AG20443 (cell line): ENCODE results near the gene ASIC1.

ENCODE experiments used
- DNase-seq: peaks from one replicate; pipeline ENCODE4 v3.0.0; 2012; ENCODE audit warnings: low spot score, mixed read lengths

ASIC1 gene

GRCh38 chr12:50041062-50041860 is 16.1 kb upstream of the ASIC1 start:
- no peak for DNase-seq

DNA sequence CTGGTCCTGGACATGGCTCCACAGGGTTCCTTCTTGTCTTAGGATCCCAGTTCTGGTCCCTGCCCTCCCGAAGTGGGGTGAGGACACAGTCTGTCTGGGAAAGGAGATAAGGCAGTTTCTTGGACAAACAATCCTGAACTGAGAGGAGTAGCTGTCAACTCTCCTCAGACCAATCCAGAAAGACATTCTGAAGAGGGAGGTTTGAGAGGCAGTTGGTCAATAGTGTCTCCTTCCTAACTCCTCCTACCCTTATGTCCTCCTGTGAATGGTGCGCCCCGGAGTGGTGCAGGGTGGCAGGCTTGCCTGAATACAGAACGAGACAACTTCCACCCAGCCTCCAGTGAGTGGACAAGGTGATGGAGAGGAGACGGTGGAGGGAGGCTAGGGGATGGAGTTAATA is 15.4 kb upstream of the ASIC1 start:
- no peak for DNase-seq

DNA sequence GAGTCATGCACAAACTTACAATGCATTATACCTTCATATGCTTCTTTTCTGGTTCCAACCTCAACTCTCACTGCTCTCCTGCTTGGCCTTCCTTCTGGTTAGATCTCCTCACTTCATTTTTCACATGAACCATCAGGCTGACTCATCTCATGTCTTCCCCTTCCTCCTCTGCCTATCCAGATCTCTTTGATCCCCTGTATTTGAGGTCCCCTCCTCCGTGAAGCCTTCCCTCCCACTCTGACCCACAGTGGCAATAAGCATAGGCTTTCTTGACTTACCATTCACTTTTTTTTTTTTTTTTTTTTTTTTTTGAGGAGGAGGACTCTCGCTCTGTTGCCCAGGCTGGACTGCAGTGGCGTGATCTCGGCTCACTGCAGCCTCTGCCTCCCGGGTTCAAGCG is 14.7 kb upstream of the ASIC1 start:
- DNase-seq, result no peak

DNA sequence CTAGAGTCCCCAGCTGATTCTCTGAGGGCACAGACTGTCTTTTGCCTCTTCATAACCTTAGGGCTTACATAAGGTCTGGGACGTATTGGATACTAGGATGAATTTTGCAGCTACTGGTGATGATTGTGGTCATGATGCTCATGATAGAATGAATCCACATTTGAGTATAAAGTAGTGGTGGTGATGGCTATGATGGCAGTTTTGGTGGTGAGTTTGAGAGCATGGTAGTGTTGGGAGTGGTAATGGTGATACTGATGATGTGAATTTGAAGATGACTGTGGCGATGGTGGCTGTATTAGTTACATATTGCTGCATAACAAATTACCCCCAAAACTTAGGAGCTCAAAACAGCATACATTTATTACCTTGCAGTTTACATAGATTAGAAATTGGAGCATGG is 14.1 kb upstream of the ASIC1 start:
- no peak for DNase-seq

- no peak for DNase-seq
These were observed 13.5 kb upstream of the ASIC1 start for GRCh38 chr12:50043854-50044253.

DNA sequence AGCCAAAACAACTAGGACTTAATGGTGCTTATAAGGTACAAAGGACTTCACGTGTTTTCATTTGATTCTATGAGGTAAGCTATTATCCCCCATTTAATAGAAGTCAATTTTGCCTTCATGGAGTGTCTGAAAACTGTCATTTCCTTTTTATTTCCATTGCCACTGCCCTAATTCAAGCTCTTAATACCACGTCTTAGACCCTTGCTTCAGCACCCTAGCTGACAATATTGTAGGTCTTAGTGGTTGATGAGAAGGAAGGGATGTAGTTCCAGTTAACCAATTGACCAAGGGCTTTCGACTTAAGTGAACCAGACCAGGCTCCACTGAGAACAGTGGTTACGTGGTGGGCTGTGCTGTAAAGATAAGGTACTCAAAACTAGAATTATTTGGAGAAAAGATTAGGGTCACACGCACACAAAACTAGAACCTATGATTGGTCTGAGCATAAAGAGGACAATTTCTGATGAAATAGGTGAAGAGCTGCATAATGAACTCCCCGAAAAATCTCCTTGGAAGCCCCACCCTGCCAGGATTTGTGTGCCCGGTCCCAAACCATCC is 9.6 kb upstream of the ASIC1 start:
- no peak for DNase-seq

DNA sequence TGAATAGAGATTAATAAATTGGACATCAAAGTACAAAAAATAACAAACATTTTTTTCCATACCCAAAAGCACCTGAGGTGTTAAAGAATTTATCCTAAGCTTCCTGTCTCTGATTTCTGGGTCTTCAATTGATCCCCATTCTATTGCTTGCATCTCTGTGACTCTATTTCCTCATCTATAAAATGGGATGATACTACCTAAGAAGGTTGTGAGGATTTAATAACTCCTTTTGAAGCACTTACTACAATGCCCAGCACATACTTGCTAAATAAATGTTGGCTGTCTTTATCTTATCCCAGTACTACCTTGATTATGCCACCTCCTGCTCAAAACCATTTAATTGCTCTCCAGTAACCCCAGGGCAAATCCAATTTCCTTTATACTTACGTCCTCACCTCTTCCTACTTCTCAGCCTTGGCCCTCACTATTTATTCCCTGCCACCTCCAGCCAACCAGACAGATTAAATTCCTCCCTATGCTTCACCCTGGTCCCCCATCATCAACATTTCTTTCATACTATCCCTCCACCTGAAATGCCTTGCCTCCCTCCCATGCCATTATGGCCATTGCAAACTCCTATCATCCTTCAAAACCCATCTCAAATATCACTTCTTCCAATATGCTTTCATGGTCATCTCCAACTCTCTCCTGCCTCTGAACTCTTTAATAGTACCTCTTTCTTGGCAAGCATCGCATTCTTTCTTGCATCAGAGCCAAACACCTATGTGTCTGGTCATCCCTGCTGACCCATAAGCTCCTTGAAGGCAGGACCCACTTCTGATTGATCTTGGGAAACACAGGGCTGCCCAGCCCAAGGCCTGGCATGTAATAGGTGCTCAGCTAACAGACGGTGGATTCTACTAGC is 7.9 kb upstream of the ASIC1 start:
- DNase-seq, result no peak

DNA sequence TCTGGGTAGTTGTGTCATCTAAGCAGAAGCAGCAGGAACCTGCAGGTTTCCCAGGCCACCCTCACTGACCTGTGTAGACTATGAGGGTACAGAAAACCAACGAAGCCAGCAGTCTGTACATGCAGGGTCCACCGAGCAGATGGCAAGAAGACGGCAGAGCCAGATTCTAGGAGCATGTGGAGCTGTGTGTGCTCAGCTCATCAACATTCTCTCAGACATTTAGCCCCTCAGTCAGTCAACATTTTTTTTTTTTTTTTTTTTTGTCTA is 7.3 kb upstream of the ASIC1 start:
- no peak for DNase-seq

DNA sequence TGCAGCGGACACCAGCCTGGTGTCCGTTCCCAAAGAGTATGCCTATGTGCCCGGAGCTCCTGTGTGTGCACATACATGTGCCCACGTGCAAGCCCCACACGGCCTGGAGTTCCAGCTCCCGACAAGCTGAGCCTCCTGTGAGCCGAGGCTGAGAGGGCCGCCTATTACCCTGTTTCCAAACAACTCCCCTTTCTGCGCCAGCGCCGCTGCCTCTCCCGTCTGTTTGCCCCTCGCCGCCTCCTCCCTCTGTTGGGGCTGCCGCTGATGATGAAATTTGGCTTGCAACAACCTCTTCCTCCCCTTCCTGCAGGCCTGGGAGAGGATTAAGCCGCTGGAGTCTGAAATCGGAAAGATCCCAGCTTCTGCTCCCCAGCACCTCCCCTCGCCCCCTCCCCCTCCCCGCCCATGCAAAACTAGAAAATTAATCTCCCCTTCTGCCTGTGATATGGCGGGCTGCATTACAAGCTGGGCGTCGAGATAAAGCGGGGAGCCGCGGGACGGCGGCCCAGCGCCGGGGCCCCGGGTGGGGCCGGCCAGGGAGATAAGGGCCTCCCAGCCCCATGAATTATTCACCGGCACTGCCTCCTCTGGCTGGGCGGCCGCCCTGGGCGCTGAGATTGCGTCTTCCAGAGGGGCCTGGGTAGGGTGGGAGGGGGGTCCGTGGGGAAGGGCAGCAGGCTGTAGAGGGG is 6.8 kb upstream of the ASIC1 start:
- peak; percentile 77 for DNase-seq

DNA sequence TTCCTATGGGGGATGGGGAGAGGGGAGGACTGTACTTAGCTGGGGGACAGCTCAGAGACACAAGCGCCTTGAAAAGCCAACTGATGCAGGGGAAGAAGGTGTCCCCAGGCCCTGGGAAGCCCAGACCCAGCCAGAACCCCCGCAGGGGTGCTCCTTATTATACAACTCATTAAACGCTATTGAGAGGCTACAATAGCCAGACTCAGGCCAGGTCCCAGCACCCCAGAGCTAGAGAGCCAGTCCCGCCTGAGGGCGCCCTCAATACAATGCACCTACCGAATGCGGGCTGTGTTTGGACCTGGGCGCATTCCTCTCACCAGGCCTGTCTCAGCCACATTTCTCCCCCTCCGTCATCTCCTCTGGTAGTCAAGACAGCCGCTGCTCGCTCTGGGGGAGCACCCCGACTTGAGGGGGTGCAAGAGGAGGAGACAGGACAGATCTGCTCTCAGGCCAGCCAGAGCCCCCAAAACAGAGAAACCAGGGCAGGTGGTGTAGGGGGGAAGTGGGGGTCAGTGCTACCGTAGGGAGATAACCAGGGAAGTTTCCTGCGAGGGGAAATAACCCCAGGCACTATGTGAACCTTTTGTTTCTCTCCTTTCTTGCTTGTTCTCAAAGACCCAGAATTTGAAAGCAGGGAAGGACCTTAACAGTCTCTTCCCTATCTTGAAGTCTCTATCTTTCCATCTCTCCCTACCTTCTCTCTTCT is 6.1 kb upstream of the ASIC1 start:
- no peak for DNase-seq

GRCh38 chr12:50052544-50052943 is 4.9 kb upstream of the ASIC1 start:
- DNase-seq, result no peak

- DNase-seq, result no peak
These were observed 4.4 kb upstream of the ASIC1 start for GRCh38 chr12:50052964-50053363.

GRCh38 chr12:50053583-50053982 is 3.8 kb upstream of the ASIC1 start:
- DNase-seq, result no peak

GRCh38 chr12:50055831-50056638 is 1.4 kb upstream of the ASIC1 start:
- peak; percentile 80 for DNase-seq

DNA sequence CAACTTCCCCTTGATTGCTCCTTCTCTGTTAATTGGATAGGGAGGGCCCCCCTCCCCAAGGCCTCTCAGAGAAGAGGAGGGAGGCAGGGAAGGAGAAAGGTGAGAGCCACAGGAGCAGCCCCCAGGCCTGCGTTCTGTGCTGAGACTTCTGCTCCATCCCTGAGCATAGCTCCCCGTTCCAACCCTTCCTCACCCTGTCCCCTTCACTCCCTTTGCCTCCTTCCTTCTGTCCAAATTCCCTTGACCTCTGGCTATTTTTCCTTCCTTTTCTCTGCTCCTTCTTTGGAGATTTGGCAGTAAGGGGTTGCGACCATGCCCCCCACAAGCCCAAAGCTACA is 788 bp upstream of the ASIC1 start:
- DNase-seq, result no peak

GRCh38 chr12:50057896-50058670 is 687 bp downstream of the ASIC1 start:
- no peak for DNase-seq

GRCh38 chr12:50058743-50059312 is 1.4 kb downstream of the ASIC1 start:
- DNase-seq, result no peak

GRCh38 chr12:50059440-50060119 is 2.2 kb downstream of the ASIC1 start:
- no peak for DNase-seq

DNA sequence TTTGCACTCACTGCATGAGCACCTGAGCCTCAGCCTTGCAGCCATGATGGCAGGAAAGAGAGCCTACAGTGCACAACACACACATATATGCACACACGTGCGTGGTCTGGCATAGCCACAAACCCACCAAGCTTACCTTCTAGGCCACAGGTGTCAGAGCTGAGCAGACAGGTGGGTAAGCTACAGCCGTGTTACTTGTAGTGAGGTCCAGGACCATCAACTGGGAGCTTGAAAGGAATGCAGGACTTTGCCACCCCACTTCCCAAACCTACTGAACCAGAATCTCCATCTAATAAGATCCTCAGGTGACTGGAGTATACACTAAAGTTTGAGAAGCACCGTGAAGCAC is 2.7 kb downstream of the ASIC1 start:
- no peak for DNase-seq

DNA sequence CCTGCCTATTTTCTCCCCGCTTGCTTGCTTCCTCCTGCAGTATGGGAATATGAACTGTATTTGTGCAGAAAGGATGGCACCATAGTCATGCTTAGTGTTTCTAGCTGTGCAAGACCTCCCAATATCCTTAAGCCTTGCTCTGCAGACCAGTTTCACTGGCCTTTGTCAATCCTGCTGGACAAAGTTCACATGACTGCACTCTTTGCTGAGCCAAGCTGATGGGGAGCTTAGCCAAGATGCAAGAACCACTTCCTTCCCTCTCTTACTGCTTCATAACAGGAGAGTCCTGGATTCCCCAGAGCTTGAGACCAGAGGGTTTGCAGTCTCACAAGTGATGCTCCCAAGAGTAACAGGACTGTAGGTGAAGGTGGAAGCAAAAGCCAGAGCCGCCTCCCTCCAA is 3.8 kb downstream of the ASIC1 start:
- no peak for DNase-seq
